Loucy (cell line): ENCODE measurements around the gene CYB5B.

Source experiments
- H2AFZ ChIP-seq: fragments of 200-600 bp; sonication (generic); 2 replicates; pipeline ENCODE4 v1.6.0; 2016; ENCODE audit warnings: antibody characterized with exemption, mild to moderate bottlenecking, low read length, moderate library complexity
- H3F3A ChIP-seq: fragments of 200-600 bp; 2 replicates; pipeline ENCODE4 v1.6.0; 2016; ENCODE audit warnings: antibody characterized with exemption, low read depth, mild to moderate bottlenecking
- H3K27me3 ChIP-seq: fragments of 200-600 bp; sonication (generic); 2 replicates; pipeline ENCODE4 v1.6.1; 2014; ENCODE audit warnings: low read length, mild to moderate bottlenecking; ENCODE audit not compliant: insufficient read depth, poor library complexity, severe bottlenecking
- H3K36me3 ChIP-seq: fragments of 200-600 bp; sonication (generic); 2 replicates; pipeline ENCODE4 v1.6.1; 2016; ENCODE audit warnings: low read length; ENCODE audit not compliant: insufficient read depth
- H3K4me1 ChIP-seq: fragments of 200-600 bp; sonication (generic); 2 replicates; pipeline ENCODE4 v1.5.1; 2014; ENCODE audit warnings: low read length, mild to moderate bottlenecking; ENCODE audit not compliant: insufficient read depth, poor library complexity, severe bottlenecking
- H3K4me2 ChIP-seq: fragments of 200-600 bp; sonication (generic); 2 replicates; pipeline ENCODE4 v1.6.0; 2014; ENCODE audit warnings: antibody characterized with exemption, low read length, low read depth, mild to moderate bottlenecking; ENCODE audit not compliant: poor library complexity, severe bottlenecking
- H3K4me3 ChIP-seq: fragments of 200-600 bp; sonication (generic); 2 replicates; pipeline ENCODE4 v1.5.1; 2014; ENCODE audit warnings: low read length, mild to moderate bottlenecking, mixed read lengths; ENCODE audit not compliant: poor library complexity, severe bottlenecking
- H3K79me2 ChIP-seq: fragments of 200-600 bp; sonication (generic); 2 replicates; pipeline ENCODE4 v1.6.1; 2014; ENCODE audit warnings: low read length; ENCODE audit not compliant: insufficient read depth
- H3K9ac ChIP-seq: fragments of 200-600 bp; sonication (generic); 2 replicates; pipeline ENCODE4 v1.6.0; 2014; ENCODE audit warnings: mild to moderate bottlenecking, low read depth, low read length, moderate library complexity; ENCODE audit not compliant: poor library complexity, severe bottlenecking
- H3K9me2 ChIP-seq: fragments of 200-600 bp; sonication (generic); replicated peaks from 2 replicates; pipeline ENCODE4 v1.6.1; 2016; ENCODE audit warnings: low read depth, low read length, mixed read lengths
- H3K9me3 ChIP-seq: fragments of 200-600 bp; sonication (generic); 2 replicates; pipeline ENCODE4 v1.6.1; 2014; ENCODE audit warnings: mild to moderate bottlenecking, antibody characterized with exemption, low read length, low read depth; ENCODE audit not compliant: insufficient read depth
- H4K20me1 ChIP-seq: fragments of 200-600 bp; sonication (generic); 2 replicates; pipeline ENCODE4 v1.6.0; 2014; ENCODE audit warnings: antibody characterized with exemption, low read length, mild to moderate bottlenecking; ENCODE audit not compliant: insufficient read depth, poor library complexity, severe bottlenecking
- EZH2phosphoT487 ChIP-seq: fragments of 200-600 bp; IDR thresholded peaks from 2 replicates; pipeline ENCODE4 v1.6.1; 2018; ENCODE audit warnings: antibody characterized with exemption, mild to moderate bottlenecking, moderate library complexity, borderline replicate concordance
- TF ChIP-seq, protein P1 (sequence below): fragments of 200-600 bp; sonication (generic); conservative IDR thresholded peaks from 2 replicates; pipeline ENCODE4 v1.5.1; 2014; ENCODE audit warnings: mild to moderate bottlenecking, antibody characterized with exemption, low read length

CYB5B gene

GRCh38 chr16:69485816-69486215 lies 61.4 kb downstream of the CYB5B start:
- Histone ChIP-seq H2AFZ (no peak overlapping the region), H3K4me1 (no peaks in the 10 kb centered on the region), H3K4me3 (no peak overlapping the region), H3K27me3 (no peaks in the 10 kb centered on the region), H3K36me3 (no peaks in the 10 kb centered on the region), H3K79me2 (no peaks in the 10 kb centered on the region), H3K9ac (no peak overlapping the region), H3K4me2 (no peak overlapping the region), H3F3A (no peaks in the 10 kb centered on the region), H4K20me1 (no peaks in the 10 kb centered on the region), H3K9me3 (no peaks in the 10 kb centered on the region), H3K9me2 (no peaks in the 10 kb centered on the region)
- TF ChIP-seq, protein P1, sequence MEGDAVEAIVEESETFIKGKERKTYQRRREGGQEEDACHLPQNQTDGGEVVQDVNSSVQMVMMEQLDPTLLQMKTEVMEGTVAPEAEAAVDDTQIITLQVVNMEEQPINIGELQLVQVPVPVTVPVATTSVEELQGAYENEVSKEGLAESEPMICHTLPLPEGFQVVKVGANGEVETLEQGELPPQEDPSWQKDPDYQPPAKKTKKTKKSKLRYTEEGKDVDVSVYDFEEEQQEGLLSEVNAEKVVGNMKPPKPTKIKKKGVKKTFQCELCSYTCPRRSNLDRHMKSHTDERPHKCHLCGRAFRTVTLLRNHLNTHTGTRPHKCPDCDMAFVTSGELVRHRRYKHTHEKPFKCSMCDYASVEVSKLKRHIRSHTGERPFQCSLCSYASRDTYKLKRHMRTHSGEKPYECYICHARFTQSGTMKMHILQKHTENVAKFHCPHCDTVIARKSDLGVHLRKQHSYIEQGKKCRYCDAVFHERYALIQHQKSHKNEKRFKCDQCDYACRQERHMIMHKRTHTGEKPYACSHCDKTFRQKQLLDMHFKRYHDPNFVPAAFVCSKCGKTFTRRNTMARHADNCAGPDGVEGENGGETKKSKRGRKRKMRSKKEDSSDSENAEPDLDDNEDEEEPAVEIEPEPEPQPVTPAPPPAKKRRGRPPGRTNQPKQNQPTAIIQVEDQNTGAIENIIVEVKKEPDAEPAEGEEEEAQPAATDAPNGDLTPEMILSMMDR = no peak
- TF ChIP-seq EZH2phosphoT487 = no peak

GRCh38 chr16:69486272-69486671 lies 61.9 kb downstream of the CYB5B start:
- no peaks in the 10 kb centered on the region for H3K27me3 ChIP-seq
- H3K9me3 ChIP-seq = no peaks in the 10 kb centered on the region
- no peak overlapping the region for H3K9ac ChIP-seq
- H3K4me2 ChIP-seq = no peak overlapping the region
- TF ChIP-seq, protein P1 = no peak
- TF ChIP-seq EZH2phosphoT487 = no peak
- no peaks in the 10 kb centered on the region for H3F3A ChIP-seq
- no peaks in the 10 kb centered on the region for H3K36me3 ChIP-seq
- H3K4me1 ChIP-seq = no peaks in the 10 kb centered on the region
- no peaks in the 10 kb centered on the region for H3K79me2 ChIP-seq
- H3K9me2 ChIP-seq = no peaks in the 10 kb centered on the region
- no peak overlapping the region for H3K4me3 ChIP-seq
- no peak overlapping the region for H2AFZ ChIP-seq
- no peaks in the 10 kb centered on the region for H4K20me1 ChIP-seq

DNA sequence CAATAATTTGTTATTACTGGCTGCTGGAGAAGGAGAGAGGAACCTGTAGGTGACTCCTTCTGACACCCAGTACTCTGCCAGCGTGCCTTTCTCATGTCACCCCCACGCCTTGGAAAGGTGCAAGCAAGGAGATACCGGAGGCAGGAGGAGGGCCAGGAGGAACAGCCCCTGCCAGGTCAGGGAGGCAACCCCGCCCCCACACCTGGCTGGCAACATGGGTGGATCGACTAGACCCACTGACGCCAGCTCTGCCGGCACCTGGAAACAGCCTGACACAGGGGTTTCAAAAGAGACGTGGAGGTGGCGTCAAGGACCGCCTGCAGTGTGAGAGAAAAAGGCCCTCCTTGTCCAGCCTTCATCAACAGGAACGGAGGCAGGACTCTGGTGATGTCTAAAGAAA lies 62.3 kb downstream of the CYB5B start:
- Histone ChIP-seq H3F3A (no peaks in the 10 kb centered on the region), H3K9me3 (no peaks in the 10 kb centered on the region), H3K4me3 (no peak overlapping the region), H3K4me2 (no peak overlapping the region), H3K79me2 (no peaks in the 10 kb centered on the region), H3K9ac (no peak overlapping the region), H2AFZ (no peak overlapping the region), H3K9me2 (no peaks in the 10 kb centered on the region), H4K20me1 (no peaks in the 10 kb centered on the region), H3K36me3 (no peaks in the 10 kb centered on the region), H3K27me3 (no peaks in the 10 kb centered on the region), H3K4me1 (no peaks in the 10 kb centered on the region)
- TF ChIP-seq, protein P1 = no peak
- no peak for TF ChIP-seq EZH2phosphoT487
